ENCODE results near the gene EPC2. TPM values are rescaled to one million over a fixed set of nuclear protein-coding genes. Genes with fewer than 3 reads are reported as not detected.

The EPC2 gene
- total and polyA plus RNA-seq, 2 of the 8 experiments (the other 6 are each of a cell fraction or from before 2014, with no cell fraction given) = 16.1 to 25.7 TPM

DNA sequence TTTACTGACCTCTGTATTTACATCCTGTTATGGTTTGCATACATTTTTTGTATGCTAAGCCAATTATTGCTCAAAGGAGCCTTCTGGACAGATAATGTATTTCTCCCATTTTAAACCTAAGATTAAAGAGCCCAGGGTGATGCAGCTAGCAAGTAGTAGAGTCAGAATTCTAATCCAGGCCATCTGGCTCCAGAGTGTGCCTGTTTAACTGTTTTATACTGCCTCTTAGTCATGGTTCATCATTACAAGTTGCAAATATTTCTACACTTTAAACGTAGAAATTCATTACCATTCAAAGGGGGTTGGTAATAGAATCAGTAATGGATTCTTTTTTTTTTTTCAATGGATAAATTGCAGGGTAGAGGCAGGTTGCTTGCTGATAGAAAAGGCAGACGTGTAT is 52.4 kb downstream of the EPC2 start:
- Histone ChIP-seq H2BK20ac (ENCODE audit: low read length) (no peak overlapping the region), H4K91ac (replicated peaks; ENCODE audit: insufficient read length, low read length) (no peak overlapping the region), H3K23me2 (ENCODE audit: low read depth, low read length) (no peaks in the 10 kb centered on the region), H2AK5ac (ENCODE audit: low read depth, low read length) (no peak overlapping the region), H3K36me3 (ENCODE audit: control insufficient read depth in 2 of 4, insufficient read depth in 4 of 4, low read length in 3 of 4) (peaks cover 0 to 8% (median 2%) of the 10 kb centered on the region in 4 experiments; a peak in 3 of 8 replicates), H4K8ac (ENCODE audit: extremely low read depth, insufficient read depth, low read length) (no peak overlapping the region), H3K4me2 (ENCODE audit: insufficient read depth in 1 of 2, low read depth in 2 of 2, low read length in 2 of 2) (no peak overlapping the region), H4K5ac (ENCODE audit: insufficient read length, low read depth, low read length) (no peak overlapping the region), H2BK120ac (replicated peaks; ENCODE audit: low read depth, low read length) (no peak overlapping the region), H2AFZ (ENCODE audit: low read length) (no peak overlapping the region), H4K20me1 (replicated peaks in 1 of 2; ENCODE audit: control insufficient read depth in 1 of 2, insufficient read depth in 2 of 2, low read length in 2 of 2) (peaks cover 0 to 2% of the 10 kb centered on the region in 2 experiments), H3K4me3 (ENCODE audit: extremely low read depth in 1 of 4, insufficient read depth in 2 of 4, low read depth in 3 of 4, low read length in 4 of 4) (no peak overlapping the region), H3K18ac (ENCODE audit: extremely low read depth, low read length) (no peak overlapping the region), H3K14ac (ENCODE audit: insufficient read length) (no peak overlapping the region), H3K79me1 (ENCODE audit: low read depth, low read length) (no peaks in the 10 kb centered on the region), H3K23ac (ENCODE audit: insufficient read length) (no peak overlapping the region), H3K4me1 (replicated peaks in 1 of 4; ENCODE audit: control insufficient read depth in 3 of 4, insufficient read depth in 4 of 4, low read length in 3 of 4) (no peaks in the 10 kb centered on the region), H2BK12ac (ENCODE audit: low read depth, low read length) (no peak overlapping the region), H3K9me3 (ENCODE audit: insufficient read depth in 2 of 2, low read depth in 1 of 2, low read length in 1 of 2) (peaks cover 7 to 16% of the 10 kb centered on the region in 2 experiments; a peak in 2 of 4 replicates), H3K79me2 (ENCODE audit: control insufficient read depth in 1 of 2, insufficient read depth in 2 of 2, low read length in 2 of 2) (peaks cover 0 to 53% of the 10 kb centered on the region in 2 experiments; a peak in 2 of 4 replicates), H3K27ac (ENCODE audit: low read depth, low read length) (no peak overlapping the region), H3K27me3 (replicated peaks in 1 of 4; ENCODE audit: control insufficient read depth in 3 of 4, extremely low read depth in 1 of 4, insufficient read depth in 3 of 4, low read length in 3 of 4) (no peaks in the 10 kb centered on the region), H3K4ac (replicated peaks; ENCODE audit: insufficient read length, low read depth, low read length) (no peak overlapping the region), H3K56ac (replicated peaks; ENCODE audit: insufficient read length, low read depth, low read length) (no peak overlapping the region), H3K9ac (replicated peaks in 1 of 4; ENCODE audit: extremely low read depth in 1 of 4, low read depth in 3 of 4, low read length in 3 of 4) (no peak overlapping the region), H2BK15ac (ENCODE audit: low read length) (no peak overlapping the region), H2BK5ac (ENCODE audit: low read depth, low read length) (no peak overlapping the region)
- POLR2A ChIA-PET (ENCODE audit: partially characterized antibody) = no interaction called here
- no peak for DNase-seq (ENCODE audit: low read depth in 1 of 2, low spot score in 2 of 2)
- FAIRE-seq = no peak
- 90% methylated on average over 2 of the region's 2 CpGs; no CpG with 5 or more reads in 1 of the 2 experiments for WGBS, 2 experiments (ENCODE audit: extremely low coverage in 1 of 2, insufficient coverage in 1 of 2, insufficient read length in 1 of 2, insufficient replicate concordance in 2 of 2, low coverage in 1 of 2, low lambda C conversion rate in 2 of 2, missing lambda C conversion rate in 1 of 2)
- TF ChIP-seq SRF (IDR thresholded peaks at IDR 0.05; ENCODE audit: low read depth, low read length) (no peak), ATF2 (IDR thresholded peaks at IDR 0.05; ENCODE audit: low read length) (no peak), NRF1 (IDR thresholded peaks at IDR 0.05; ENCODE audit: low read depth, low read length) (no peak)
- CTCF ChIA-PET (ENCODE audit: partially characterized antibody) = no interaction called here

Data from H1 (cell line).